Activated naive CD8-positive, alpha-beta T cell treated with anti-CD3 and anti-CD28 coated beads, Interleukin-2, amount 10 ng/mL, durations not matched to agents 7 days and 5 days (primary cell): ENCODE measurements around the gene OR10W1. TPM values are rescaled to one million over a fixed set of nuclear protein-coding genes. Genes with fewer than 3 reads are reported as not detected.

Experiments used
- total RNA-seq, 2 experiments: library from RNA; stranded (reverse); gene quantifications; one replicate each; pipeline ENCODE4 v1.2.3, GENCODE V29; 2021

Gene OR10W1
- total RNA-seq, 2 experiments from 2014 or later, result not detected

Other genes starting within 250 kb of the OR10W1 start
- gene OR9Q1, start 244.4 kb downstream of the OR10W1 start, total RNA-seq, result not detected
- gene OR6Q1, start 237.3 kb downstream of the OR10W1 start, total RNA-seq, result not detected
- gene OR9I1, start 142.7 kb downstream of the OR10W1 start, total RNA-seq, result not detected
- not detected for gene OR9Q2, start 79.2 kb downstream of the OR10W1 start, total RNA-seq
- gene OR1S2, start 64.1 kb downstream of the OR10W1 start, total RNA-seq, result not detected
- not detected for gene OR1S1, start 55.5 kb downstream of the OR10W1 start, total RNA-seq
- not detected for gene OR10Q1, start 39.3 kb downstream of the OR10W1 start, total RNA-seq
- gene OR5B17, start 90.8 kb upstream of the OR10W1 start, total RNA-seq, result not detected
- not detected for gene OR5B3, start 138.6 kb upstream of the OR10W1 start, total RNA-seq
- not detected for gene OR5B2, start 159.9 kb upstream of the OR10W1 start, total RNA-seq
- not detected for gene OR5B12, start 174.0 kb upstream of the OR10W1 start, total RNA-seq
- under 1 TPM; 0.45 to 0.89 TPM for gene OR5B21, start 239.8 kb upstream of the OR10W1 start, total RNA-seq